ENCODE measurements around the gene MX1.

MX1 gene

DNA sequence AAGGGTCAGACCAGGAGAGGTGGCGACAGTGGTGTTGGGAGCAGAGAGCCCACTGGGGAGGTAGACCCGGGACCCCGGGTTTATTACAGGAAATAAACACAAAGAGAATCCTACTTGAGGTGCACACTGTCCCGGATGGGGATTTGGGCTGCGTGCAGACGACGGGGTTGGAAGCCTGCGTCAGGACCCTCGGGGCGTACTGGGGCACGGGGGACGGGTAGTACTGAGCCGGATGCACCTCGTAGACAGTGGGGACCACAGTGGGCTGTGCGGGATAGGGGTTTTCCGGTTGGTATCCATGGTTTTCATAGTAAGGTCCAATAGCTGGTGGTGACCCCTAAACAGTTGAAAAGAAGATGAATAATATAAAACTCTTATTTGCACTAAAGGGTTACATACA lies 68.2 kb downstream of the MX1 start:
- no peak for DNase-seq

DNA sequence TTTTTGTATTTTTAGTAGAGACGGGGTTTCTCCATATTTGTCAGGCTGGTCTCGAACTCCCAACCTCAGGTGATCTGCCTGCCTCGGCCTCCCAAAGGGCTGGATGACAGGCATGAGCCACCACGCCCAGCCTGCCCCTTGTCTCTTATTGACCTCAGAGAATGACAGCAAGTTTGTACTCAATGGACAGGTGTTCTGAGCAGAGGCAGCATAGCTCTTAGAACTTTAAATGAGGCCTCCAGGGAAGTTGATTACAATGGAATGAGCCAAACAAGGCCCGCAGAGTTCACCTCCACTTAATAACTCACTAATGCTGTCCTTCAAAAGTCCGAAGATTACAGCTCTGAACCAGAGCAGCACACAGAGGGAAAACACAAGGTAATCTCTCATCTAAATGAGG lies 71.0 kb downstream of the MX1 start:
- DNase-seq = no peak

DNA sequence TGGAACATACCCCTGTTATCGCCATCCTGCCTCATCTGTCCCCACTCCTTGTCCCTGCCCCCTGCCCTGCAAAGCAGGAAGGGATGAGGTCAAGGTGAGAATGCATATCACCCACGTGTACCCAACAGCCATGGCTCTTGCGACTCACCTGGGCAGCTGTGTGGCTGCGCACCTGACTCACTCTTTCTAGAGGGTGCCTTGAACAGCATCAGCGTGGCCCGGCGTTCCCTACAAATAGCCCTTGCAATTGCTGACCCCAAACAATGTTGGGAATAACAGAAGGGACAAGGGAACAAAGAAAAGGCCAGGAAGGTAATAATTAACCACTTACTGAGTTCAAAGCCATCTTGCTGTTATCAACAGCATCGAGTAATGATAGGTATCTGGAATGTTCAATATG lies 71.7 kb downstream of the MX1 start:
- DNase-seq = no peak

- DNase-seq = no peak
Observed at GRCh38 chr21:41499920-41500319, 73.9 kb downstream of the MX1 start.

GRCh38 chr21:41500363-41500762 lies 74.3 kb downstream of the MX1 start:
- DNase-seq = no peak

DNA sequence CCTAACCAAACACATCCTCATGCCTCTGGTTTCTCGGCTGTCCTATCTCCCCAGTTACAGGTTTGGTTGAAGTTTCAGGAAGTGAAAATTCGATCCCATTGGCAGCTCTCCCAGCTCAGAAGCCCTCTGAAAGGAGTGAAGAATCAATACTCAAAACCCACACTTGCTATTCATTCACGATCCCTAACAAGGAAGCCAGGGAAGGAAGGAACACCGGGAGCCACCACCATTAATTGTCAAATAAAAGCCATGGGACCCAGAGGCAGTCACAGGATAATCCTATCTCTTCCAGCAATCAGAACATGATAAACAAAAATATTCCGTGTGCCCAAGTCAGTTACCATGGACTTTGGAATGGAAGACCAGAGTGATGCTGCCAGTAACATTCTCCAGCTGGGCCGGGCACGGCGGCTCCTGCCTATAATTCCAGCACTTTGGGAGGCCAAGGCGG lies 74.9 kb downstream of the MX1 start:
- no peak for DNase-seq

DNA sequence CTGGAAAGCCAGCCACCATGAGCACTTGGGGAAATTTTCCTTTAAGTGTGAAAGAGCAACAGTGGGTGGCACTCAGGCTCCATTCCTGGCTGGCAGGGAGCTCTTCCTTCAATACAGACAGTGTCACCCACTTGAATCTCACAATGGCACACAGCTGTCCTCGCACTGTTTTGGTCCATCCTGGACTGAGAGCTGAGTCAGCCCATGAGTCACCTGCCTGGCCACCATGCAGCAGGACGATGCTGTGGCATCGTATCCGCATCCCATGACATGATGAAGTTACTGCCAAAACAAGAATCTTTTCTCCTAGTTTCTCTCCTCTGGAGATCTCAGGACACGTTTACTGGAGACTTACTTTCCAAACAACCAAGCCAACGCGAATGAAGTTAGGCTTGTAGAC lies 75.9 kb downstream of the MX1 start:
- no peak for DNase-seq

DNA sequence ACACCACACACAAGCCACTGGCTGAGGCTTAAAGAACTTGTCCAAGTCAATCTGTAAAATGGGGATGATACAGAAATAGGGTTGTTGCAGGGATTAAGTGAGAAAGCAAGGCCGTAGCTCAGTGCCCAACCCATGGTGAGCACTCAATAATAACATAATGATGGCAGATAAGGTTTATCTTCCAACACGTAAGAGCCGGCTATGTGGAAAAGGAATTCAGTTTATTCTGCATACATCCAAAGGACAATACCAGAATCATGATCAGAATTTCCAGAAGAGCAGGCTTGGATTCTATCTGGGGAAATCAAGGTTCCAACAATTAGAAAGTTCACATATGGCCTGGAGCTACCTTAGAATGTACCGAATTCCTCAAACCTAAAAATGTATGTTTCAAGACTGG lies 77.3 kb downstream of the MX1 start:
- no peak for DNase-seq

DNA sequence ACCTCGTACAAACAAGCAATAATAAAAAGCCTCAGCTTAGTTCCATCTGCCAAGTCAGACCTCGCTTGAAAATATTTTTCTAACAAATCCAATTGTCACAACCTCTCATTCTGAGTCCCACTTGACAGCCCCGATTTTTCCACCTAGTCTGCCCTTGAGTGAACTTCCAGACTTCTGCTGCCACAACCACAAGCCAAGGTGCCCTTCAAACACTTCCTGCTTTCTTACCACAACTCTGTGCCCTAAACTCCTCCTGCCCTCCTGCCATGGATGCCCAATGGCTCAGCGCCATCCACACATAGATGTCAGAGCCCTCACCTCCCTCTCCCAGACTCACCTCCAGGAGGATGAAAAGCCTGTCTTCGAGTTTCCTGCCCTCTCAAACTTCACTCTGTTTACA lies 78.0 kb downstream of the MX1 start:
- no peak for DNase-seq

GRCh38 chr21:41506005-41506594 lies 80.1 kb downstream of the MX1 start:
- no peak for DNase-seq

DNA sequence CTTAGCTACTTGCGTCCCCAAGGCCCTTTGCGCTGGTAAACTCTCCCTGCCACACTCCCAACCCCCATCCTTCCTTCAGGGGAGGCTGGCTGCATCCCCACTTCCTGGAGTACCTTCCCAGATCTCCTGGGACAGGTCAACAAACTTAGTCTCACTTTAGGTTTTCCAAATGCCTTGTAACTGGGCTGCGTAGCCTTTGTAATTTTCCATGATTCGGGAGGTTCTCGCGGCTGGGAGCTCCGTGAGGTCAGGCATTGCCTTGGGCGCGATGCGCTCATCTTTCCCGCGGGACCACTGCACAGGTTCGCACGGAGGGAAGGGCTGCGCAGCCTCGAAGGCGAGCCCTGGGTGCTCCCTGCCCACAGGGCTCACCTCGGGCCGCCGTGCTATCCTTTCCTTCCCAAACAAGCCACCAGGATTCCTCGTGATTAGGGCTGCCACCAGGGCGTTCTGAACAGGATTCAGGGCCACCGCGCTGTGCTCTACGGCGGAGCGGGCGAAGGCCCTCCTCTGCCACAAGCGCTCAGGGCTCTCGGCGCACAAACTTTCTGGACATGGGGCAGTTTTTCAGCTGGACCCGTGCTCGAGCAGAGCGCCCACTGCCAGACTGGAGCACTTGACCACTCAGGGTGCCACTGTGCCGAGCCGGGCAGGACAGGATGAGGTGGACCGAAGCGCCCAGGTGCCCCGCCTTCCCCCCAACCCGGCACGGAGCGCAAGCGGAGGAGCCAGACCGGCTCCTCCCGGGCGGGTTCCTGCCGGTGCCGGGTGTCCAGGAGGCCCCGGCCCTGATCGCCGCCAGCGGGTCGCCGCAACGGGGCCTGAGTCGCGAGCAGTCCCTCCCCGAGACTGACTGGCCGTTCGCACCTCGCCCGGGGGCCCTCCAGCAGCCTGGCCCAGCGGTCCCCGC lies 80.8 kb downstream of the MX1 start:
- DNase-seq = no peak

DNA sequence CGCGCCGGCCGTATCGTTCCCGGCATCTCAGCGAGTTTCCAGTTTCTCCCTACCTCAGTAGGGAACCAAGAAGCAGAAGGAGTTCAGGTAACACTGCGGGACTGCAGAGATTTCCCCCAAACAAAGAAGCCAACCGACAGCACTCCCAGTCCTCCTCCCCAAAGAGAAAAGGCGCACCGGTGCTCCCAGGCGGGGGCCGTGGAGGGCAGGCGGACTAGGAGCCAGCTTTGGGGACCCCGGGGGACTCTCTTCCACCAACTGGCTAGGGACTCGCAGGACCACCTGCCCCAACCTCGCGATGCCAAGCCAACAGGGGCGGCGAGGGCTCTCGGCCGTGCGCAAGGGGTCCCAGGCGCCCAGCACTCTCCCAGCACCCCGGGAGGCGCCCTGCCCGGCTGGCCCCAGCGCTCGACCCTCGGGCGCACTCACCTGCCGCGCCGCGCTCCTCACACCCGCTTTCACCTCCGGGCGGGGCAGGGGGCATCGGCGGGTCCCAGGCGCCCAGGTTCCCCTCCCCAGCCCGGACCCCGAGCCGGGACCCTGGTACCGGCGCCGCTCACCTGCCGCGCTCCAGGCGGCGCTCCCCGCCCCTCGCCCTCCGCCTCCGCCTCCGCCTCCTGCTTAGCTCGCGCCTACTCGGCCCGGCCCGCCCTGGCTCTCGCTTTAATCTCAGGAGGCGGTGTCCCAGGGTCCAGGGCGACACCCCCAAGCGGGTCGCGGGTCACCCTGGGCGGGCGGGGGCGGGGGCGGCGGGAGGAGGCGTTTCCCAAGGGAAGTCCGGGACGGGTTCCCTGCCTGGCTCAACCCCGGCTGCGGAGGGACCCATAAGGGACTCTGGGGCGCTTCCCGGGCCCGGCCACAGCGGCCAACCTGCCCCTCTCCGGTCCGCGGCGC lies 81.7 kb downstream of the MX1 start, which contains the start of gene TMPRSS2:
Gene TMPRSS2 (minus strand): TSS at position 638 of the 894 bp plus-strand sequence. CDS start 10,025 bp downstream, outside the sequence.
- no peak for DNase-seq

DNA sequence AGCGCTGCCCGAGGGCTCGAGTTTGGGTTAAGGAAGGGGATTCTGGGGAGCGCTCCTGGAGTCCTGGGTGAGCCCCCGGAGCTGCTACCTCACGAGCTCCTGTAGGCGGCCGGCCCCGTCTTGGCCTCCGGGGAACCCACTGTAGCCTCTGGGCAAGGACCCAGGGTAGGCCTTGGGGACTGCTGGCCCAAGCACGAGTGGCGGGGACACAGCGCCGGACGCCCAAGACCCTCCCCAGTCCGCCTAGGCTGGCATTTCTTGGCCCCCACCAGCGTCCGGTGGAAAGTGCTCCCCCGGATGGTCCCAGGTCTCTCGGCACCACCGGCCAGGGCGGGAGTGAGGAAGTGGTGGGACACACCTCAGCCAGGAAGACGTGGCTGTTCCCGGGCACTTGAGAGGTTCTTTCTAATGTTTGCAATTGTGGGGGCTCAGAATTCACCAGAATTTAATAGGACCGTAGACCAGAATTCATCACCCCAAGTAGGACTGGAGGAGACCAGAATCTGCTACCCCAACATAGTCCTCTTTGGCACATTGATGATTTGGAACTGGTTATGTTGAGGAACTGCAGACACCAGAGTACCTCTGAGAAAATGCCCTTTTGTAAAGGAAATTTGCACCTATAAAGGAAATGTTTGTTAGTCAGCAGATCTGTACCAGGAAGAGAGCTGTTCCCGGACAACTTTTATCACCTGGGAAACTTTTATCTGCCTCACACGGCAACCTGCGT lies 82.5 kb downstream of the MX1 start:
- no peak for DNase-seq
